ENCODE measurements around the gene MAP9.

The MAP9 gene

DNA sequence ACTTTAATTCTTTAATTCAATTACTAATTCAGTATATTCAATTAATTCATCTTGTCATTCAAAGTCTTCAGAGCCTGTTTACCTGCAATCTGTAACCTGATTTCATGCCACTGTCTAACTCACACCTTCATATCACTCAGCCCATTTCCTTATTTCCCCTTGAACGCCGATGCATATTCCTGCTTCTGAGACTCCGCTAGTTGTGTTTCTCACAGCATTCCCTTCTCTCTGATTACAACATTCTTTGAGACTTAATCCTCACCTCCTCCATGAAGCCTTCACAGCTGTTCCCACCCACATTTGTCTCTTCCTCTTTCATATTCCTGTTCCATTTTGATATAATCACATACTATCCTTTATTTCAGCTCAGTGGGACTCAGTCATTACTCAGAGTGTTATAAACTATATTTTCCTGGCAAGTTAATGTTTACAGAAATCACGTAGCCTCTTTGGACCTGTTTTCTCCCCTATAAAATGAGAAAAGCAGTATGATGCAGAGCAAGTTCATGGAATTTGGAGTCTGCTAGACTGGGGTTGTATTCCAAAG is 69.0 kb downstream of the MAP9 start:
- DNase-seq (ENCODE audit: low read depth, low spot score) = no peak
- in situ Hi-C loops (cut with HindIII; ENCODE audit: low sequenced_read_pairs) = no loop called here

GRCh38 chr4:155305619-155306018 is 71.1 kb downstream of the MAP9 start:
- H3K4me3 ChIP-seq (ENCODE audit: low read depth, low read length) = no peak overlapping the region
- in situ Hi-C loops (cut with HindIII; ENCODE audit: low sequenced_read_pairs) = no loop called here
- TF ChIP-seq CTCF (IDR thresholded peaks at IDR 0.05; ENCODE audit: low read depth, low read length) = no peak
- no peak for DNase-seq (ENCODE audit: low read depth, low spot score)

More for the DNA sequence above, 69.0 kb downstream of the MAP9 start:
- no peak overlapping the region for H3K4me3 ChIP-seq (ENCODE audit: low read depth, low read length)
- TF ChIP-seq CTCF (IDR thresholded peaks at IDR 0.05; ENCODE audit: low read depth, low read length) = no peak

DNA sequence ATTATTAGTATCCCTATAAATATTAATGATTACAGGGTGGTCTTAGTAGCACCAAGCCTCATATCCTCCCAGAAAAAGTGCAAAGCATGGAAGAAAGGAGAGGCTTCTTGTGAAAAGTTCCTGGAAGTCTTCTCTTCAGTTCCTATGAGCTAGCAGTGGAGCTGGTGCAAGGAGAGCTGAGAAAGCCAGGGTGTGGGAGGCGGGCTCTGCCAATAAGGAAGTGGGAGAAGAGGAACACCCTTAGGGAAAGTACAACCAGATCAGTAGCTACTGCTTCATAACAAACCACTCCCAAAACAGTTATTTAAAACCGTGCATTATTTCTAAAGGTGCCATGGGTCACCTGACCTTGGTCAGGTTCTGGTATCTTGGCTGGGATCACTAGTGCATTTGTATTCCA is 72.4 kb downstream of the MAP9 start:
- H3K4me3 ChIP-seq (ENCODE audit: low read depth, low read length) = no peak overlapping the region
- in situ Hi-C loops (cut with HindIII; ENCODE audit: low sequenced_read_pairs) = no loop called here
- TF ChIP-seq CTCF (IDR thresholded peaks at IDR 0.05; ENCODE audit: low read depth, low read length) = no peak
- DNase-seq (ENCODE audit: low read depth, low spot score) = no peak

- TF ChIP-seq CTCF (IDR thresholded peaks at IDR 0.05; ENCODE audit: low read depth, low read length) = no peak
- DNase-seq (ENCODE audit: low read depth, low spot score) = no peak
- in situ Hi-C loops (cut with HindIII; ENCODE audit: low sequenced_read_pairs) = no loop called here
- no peak overlapping the region for H3K4me3 ChIP-seq (ENCODE audit: low read depth, low read length)
Observed at GRCh38 chr4:155299103-155299502, 77.7 kb downstream of the MAP9 start.
